ENCODE measurements around the gene CHST5. TPM values are rescaled to one million over a fixed set of nuclear protein-coding genes. Genes with fewer than 3 reads are reported as not detected.
A peak's percentile ranks its signal among the peaks of the same experiment; 100 is the strongest.
"Not testable (repeated sequence)": the region's sequence is repeated elsewhere in the genome, so short reads cannot be mapped to it uniquely, and the experiment has no call there.

CHST5 gene
- total and polyA plus RNA-seq, 2 experiments from 2014 or later: not detected

- no peaks in the 10 kb centered on the region for H3K9me3 ChIP-seq (ENCODE audit: low read depth)
- no peaks in the 10 kb centered on the region for H3K79me2 ChIP-seq
- H3K9me2 ChIP-seq (replicated peaks; ENCODE audit: insufficient read depth): no peaks in the 10 kb centered on the region
- H3K27me3 ChIP-seq: no peaks in the 10 kb centered on the region
- H3K36me3 ChIP-seq (replicated peaks; ENCODE audit: insufficient read depth, low read depth): no peaks in the 10 kb centered on the region
- H4K20me1 ChIP-seq (ENCODE audit: insufficient read depth, poor library complexity, severe bottlenecking): no peaks in the 10 kb centered on the region
- 65% methylated on average over 5 of the region's 5 CpGs for WGBS (ENCODE audit: low lambda C conversion rate, missing lambda C conversion rate)
- H3K4me1 ChIP-seq (ENCODE audit: insufficient read depth): peaks cover 6% of the 10 kb centered on the region
- peak overlapping the region; percentile 70 for H3K27ac ChIP-seq
- H3K4me2 ChIP-seq: peak overlapping the region; percentile 52
- no peak overlapping the region for H2AFZ ChIP-seq
- no peak overlapping the region for H3K4me3 ChIP-seq
- TF ChIP-seq EZH2phosphoT487 (IDR thresholded peaks at IDR 0.05; ENCODE audit: low read depth, severe bottlenecking, unreplicated experiment) (no peak), CTCF (IDR thresholded peaks at IDR 0.05; ENCODE audit: poor library complexity) (no peak), EZH2 (IDR thresholded peaks at IDR 0.05; ENCODE audit: borderline replicate concordance) (no peak)
- peak; percentile 40 for DNase-seq (ENCODE audit: low spot score)
Measured at GRCh38 chr16:75541236-75541635, 5.3 kb upstream of the CHST5 start.

GRCh38 chr16:75538882-75539565, 3.1 kb upstream of the CHST5 start:
- H3K4me3 ChIP-seq; H4K20me1 ChIP-seq (ENCODE audit: insufficient read depth, poor library complexity, severe bottlenecking); H3K9me3 ChIP-seq (ENCODE audit: low read depth); H3K79me2 ChIP-seq; H3K36me3 ChIP-seq (replicated peaks; ENCODE audit: insufficient read depth, low read depth); H2AFZ ChIP-seq; H3K4me2 ChIP-seq; H3K9me2 ChIP-seq (replicated peaks; ENCODE audit: insufficient read depth); DNase-seq (ENCODE audit: low spot score); H3K4me1 ChIP-seq (ENCODE audit: insufficient read depth); H3K27ac ChIP-seq; H3K27me3 ChIP-seq: not testable (repeated sequence)
- WGBS (ENCODE audit: low lambda C conversion rate, missing lambda C conversion rate): 92% methylated on average over 7 of the region's 10 CpGs

- DNase-seq (ENCODE audit: low spot score): no peak
- Histone ChIP-seq H3K27ac (no peak overlapping the region), H3K9me3 (ENCODE audit: low read depth) (no peaks in the 10 kb centered on the region), H3K4me2 (no peak overlapping the region), H3K79me2 (no peaks in the 10 kb centered on the region), H3K36me3 (replicated peaks; ENCODE audit: insufficient read depth, low read depth) (no peaks in the 10 kb centered on the region), H3K4me1 (ENCODE audit: insufficient read depth) (peaks cover 6% of the 10 kb centered on the region), H3K27me3 (no peaks in the 10 kb centered on the region), H3K4me3 (no peak overlapping the region), H2AFZ (no peak overlapping the region), H3K9me2 (replicated peaks; ENCODE audit: insufficient read depth) (no peaks in the 10 kb centered on the region), H4K20me1 (ENCODE audit: insufficient read depth, poor library complexity, severe bottlenecking) (no peaks in the 10 kb centered on the region)
- TF ChIP-seq EZH2phosphoT487 (IDR thresholded peaks at IDR 0.05; ENCODE audit: low read depth, severe bottlenecking, unreplicated experiment): no peak
- no peak for TF ChIP-seq CTCF (IDR thresholded peaks at IDR 0.05; ENCODE audit: poor library complexity)
- no peak for TF ChIP-seq EZH2 (IDR thresholded peaks at IDR 0.05; ENCODE audit: borderline replicate concordance)
- WGBS (ENCODE audit: low lambda C conversion rate, missing lambda C conversion rate): 85% methylated on average over 4 of the region's 4 CpGs
Measured at GRCh38 chr16:75537776-75538175, 1.9 kb upstream of the CHST5 start.

- WGBS (ENCODE audit: low lambda C conversion rate, missing lambda C conversion rate): 93% methylated on average over 15 of the region's 34 CpGs
- H3K4me2 ChIP-seq: no peak overlapping the region
- no peaks in the 10 kb centered on the region for H3K9me2 ChIP-seq (replicated peaks; ENCODE audit: insufficient read depth)
- H3K9me3 ChIP-seq (ENCODE audit: low read depth): no peaks in the 10 kb centered on the region
- no peak for DNase-seq (ENCODE audit: low spot score)
- H3K4me1 ChIP-seq (ENCODE audit: insufficient read depth): peaks cover 2% of the 10 kb centered on the region
- no peaks in the 10 kb centered on the region for H3K36me3 ChIP-seq (replicated peaks; ENCODE audit: insufficient read depth, low read depth)
- H2AFZ ChIP-seq: no peak overlapping the region
- no peak overlapping the region for H3K27ac ChIP-seq
- no peaks in the 10 kb centered on the region for H3K27me3 ChIP-seq
- no peaks in the 10 kb centered on the region for H3K79me2 ChIP-seq
- no peaks in the 10 kb centered on the region for H4K20me1 ChIP-seq (ENCODE audit: insufficient read depth, poor library complexity, severe bottlenecking)
- TF ChIP-seq EZH2phosphoT487 (IDR thresholded peaks at IDR 0.05; ENCODE audit: low read depth, severe bottlenecking, unreplicated experiment) (no peak), CTCF (IDR thresholded peaks at IDR 0.05; ENCODE audit: poor library complexity) (no peak), EZH2 (IDR thresholded peaks at IDR 0.05; ENCODE audit: borderline replicate concordance) (no peak)
- no peak overlapping the region for H3K4me3 ChIP-seq
Measured at GRCh38 chr16:75535211-75535843, 581 bp downstream of the CHST5 start.

Measured in hepatocyte (in vitro differentiated cells).